ENCODE measurements around the gene MCOLN2.

MCOLN2 gene

DNA sequence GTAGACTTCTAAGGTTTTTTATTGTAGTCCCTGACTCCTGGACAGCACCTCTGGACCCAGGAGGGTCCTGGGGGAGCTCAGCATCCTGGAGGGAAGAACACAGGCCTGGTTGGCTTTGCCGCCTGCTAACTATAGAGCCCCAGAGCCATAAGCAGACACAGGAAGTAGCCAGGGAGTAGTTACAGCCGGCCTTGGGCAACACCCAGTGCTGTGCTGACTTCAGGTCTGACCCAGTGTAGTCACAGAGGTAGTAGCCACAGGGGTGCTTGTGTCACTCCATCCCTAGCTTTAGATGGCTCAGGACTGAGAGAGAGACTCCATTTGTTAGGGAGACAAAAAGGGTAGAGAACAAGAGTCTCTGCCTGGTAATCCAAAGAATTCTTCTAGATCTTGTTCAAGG lies 21.9 kb downstream of the MCOLN2 start:
- no peak for DNase-seq
- intact Hi-C loops (cut with DNase I; ENCODE audit: low total_unique reads): no loop called here
- H3K9me3 ChIP-seq: peaks cover 0 to 4% (median 0%) of the 10 kb centered on the region in 3 donors
- no peaks in the 10 kb centered on the region for H3K36me3 ChIP-seq
- no peak overlapping the region for H3K27ac ChIP-seq
- no peak overlapping the region for H3K4me3 ChIP-seq
- no peaks in the 10 kb centered on the region for H3K27me3 ChIP-seq
- H3K4me1 ChIP-seq: no peaks in the 10 kb centered on the region
- TF ChIP-seq, protein P1, sequence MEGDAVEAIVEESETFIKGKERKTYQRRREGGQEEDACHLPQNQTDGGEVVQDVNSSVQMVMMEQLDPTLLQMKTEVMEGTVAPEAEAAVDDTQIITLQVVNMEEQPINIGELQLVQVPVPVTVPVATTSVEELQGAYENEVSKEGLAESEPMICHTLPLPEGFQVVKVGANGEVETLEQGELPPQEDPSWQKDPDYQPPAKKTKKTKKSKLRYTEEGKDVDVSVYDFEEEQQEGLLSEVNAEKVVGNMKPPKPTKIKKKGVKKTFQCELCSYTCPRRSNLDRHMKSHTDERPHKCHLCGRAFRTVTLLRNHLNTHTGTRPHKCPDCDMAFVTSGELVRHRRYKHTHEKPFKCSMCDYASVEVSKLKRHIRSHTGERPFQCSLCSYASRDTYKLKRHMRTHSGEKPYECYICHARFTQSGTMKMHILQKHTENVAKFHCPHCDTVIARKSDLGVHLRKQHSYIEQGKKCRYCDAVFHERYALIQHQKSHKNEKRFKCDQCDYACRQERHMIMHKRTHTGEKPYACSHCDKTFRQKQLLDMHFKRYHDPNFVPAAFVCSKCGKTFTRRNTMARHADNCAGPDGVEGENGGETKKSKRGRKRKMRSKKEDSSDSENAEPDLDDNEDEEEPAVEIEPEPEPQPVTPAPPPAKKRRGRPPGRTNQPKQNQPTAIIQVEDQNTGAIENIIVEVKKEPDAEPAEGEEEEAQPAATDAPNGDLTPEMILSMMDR (IDR thresholded peaks at IDR 0.05): no peak

DNA sequence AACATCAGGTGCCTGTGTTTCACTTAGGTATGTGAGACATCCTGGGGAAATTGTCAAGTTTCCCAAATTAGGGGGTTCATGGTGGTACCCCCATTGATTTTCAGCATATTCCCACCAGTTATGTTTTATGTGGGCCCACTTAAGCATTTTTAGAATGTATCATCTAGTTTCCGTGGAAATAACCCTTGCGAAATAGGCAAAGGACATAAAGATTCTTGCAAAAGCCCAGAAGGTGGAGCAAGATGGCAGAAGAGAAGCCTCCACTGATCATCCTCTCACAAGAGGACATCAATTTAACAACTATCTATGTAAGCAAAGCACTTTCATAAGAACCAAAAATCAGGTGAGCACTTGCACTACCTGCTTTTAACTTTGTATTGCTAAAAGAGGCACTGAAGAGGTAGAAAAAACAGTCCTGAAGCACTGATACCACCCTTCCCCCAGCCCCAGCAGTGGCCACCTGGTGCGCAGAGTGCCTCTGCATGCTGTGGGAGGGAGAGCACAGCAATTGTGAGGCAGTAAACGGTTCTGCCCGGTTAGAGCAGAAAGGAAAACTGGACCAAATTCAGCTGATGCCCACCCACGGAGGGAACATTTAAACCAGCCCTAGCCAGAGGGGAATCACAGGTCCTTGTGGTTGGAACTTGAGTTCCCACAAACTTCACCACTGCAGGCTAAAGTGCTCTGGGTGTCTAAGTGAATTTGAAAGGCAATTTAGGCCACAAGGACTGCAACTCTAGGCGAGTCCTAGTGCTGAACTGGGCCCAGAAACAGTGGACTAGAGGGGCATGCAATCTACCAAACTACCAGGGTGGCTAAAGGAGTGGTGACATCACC lies 23.2 kb downstream of the MCOLN2 start:
- no peaks in the 10 kb centered on the region for H3K9me3 ChIP-seq
- H3K4me1 ChIP-seq: no peaks in the 10 kb centered on the region
- no peak overlapping the region for H3K4me3 ChIP-seq
- TF ChIP-seq, protein P1 (IDR thresholded peaks at IDR 0.05): no peak
- DNase-seq: no peak
- intact Hi-C loops (cut with DNase I; ENCODE audit: low total_unique reads): no loop called here
- H3K27me3 ChIP-seq: no peaks in the 10 kb centered on the region
- H3K36me3 ChIP-seq: no peaks in the 10 kb centered on the region
- H3K27ac ChIP-seq: no peak overlapping the region

DNA sequence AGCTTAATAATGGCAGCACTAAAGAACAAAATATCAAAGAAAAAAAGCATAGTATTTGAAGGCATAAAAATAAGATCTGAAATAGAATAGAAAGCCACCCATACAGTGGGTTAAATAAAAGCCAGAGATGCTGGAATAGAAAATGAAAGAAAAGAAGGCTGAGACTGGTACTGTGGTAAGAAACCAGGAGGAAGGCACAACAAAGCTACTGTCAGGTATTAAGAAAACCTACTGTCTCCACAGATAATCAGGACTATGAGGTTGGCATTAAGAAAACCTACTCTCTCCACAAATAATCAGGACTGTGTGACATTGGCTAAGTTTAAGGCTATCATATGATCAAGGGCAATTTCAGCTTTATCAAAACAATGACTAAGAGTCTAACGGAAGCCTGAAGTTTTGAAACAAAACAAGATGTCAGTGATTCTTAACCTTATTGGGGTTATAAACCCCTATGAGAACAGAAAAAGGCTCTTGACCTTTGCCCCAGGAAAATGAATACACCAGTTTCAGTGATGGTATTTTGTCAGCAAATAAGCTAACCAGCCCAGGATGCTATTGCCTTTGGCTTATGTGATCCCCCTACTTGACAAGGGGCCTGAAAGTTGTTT lies 24.4 kb downstream of the MCOLN2 start:
- H3K4me1 ChIP-seq: no peaks in the 10 kb centered on the region

DNA sequence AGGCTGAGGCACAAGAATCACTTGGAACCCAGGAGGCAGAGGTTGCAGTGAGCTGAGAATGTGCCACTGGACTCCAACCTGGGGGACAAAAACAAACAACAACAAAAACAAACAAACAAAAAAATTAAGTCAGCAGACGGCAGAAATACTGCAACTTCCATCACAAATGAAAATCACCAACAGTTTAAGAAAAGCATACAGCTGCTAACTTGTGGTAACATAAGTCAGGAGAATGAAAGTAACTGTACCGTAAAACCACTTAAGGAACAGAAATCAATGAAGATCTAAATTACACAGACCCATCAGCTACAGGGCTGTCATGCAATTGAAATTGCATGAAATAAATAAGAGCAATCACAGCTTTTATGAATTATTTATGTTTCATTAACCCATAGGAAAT lies 25.0 kb downstream of the MCOLN2 start:
- Histone ChIP-seq H3K4me1 (no peaks in the 10 kb centered on the region), H3K27ac (no peak overlapping the region), H3K4me3 (no peak overlapping the region), H3K9me3 (no peaks in the 10 kb centered on the region), H3K36me3 (no peaks in the 10 kb centered on the region), H3K27me3 (no peaks in the 10 kb centered on the region)
- TF ChIP-seq, protein P1 (IDR thresholded peaks at IDR 0.05): no peak
- intact Hi-C loops (cut with DNase I; ENCODE audit: low total_unique reads): no loop called here
- no peak for DNase-seq

More for the DNA sequence above, 24.4 kb downstream of the MCOLN2 start:
- intact Hi-C loops (cut with DNase I; ENCODE audit: low total_unique reads): no loop called here
- no peaks in the 10 kb centered on the region for H3K9me3 ChIP-seq
- DNase-seq: no peak
- no peak overlapping the region for H3K27ac ChIP-seq
- H3K27me3 ChIP-seq: no peaks in the 10 kb centered on the region
- TF ChIP-seq, protein P1 (IDR thresholded peaks at IDR 0.05): no peak
- H3K36me3 ChIP-seq: no peaks in the 10 kb centered on the region
- no peak overlapping the region for H3K4me3 ChIP-seq

DNA sequence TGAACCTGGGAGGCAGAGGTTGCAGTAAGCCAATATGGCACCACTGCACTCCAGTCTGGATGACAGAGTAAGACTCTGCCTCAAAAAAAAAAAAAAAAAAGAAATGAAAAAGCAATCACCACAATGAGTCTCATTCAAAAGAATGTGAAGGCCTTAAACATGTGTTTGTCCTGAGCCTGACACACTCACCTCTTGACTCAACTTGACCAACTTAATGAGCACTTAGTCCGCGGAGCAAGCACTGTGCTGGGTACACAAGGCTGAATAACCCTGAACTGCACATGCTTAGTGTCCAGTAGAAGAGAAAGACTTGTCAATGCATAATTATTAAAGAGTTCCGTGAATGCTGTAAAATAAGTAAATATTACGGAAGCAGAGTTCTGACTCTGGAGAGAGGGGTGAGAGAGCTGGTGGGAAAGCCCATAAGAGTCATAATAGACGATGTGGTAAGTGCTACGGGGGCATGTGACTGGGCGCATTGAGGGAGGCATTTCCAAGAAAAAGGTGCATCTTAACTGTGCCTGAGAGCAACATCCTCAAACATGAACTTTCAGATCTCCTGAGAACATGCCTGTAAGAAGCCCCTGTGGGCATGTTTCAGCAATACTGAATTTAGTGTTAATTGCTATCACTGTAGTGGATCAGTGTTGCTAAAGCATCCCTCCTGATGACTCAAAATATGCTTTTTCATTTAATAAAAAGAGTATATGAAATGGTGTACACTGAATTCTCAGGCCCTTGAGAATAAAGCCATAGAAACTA lies 27.2 kb downstream of the MCOLN2 start:
- Histone ChIP-seq H3K27ac (no peak overlapping the region), H3K4me3 (no peak overlapping the region), H3K9me3 (no peaks in the 10 kb centered on the region), H3K27me3 (no peaks in the 10 kb centered on the region), H3K36me3 (no peaks in the 10 kb centered on the region), H3K4me1 (no peaks in the 10 kb centered on the region)
- DNase-seq: no peak
- TF ChIP-seq, protein P1 (IDR thresholded peaks at IDR 0.05): no peak
- intact Hi-C loops (cut with DNase I; ENCODE audit: low total_unique reads): no loop called here

All from tibial artery (tissue), 4 donors.